Activated T-cell treated with anti-CD3 and anti-CD28 coated beads for 4 hours (primary cell): ENCODE results near the gene VCX2.
"Not testable (repeated sequence)": the region's sequence is repeated elsewhere in the genome, so short reads cannot be mapped to it uniquely, and the experiment has no call there.

ENCODE experiments used
- DNase-seq: peaks from one replicate; pipeline ENCODE4 v3.0.0-alpha.2; 2020

The VCX2 gene

GRCh38 chrX:8171169-8171568, at the start of gene VCX2:
Gene VCX2, minus strand, starts transcription at chrX:8171267. Its CDS starts 624 bp downstream, at chrX:8170643.
- DNase-seq, result not testable (repeated sequence)

- DNase-seq, result no peak
Observed at GRCh38 chrX:8204943-8205342, 33.9 kb upstream of the VCX2 start.

- no peak for DNase-seq
Observed at GRCh38 chrX:8204169-8204935, 33.3 kb upstream of the VCX2 start.

GRCh38 chrX:8201896-8202331, 30.8 kb upstream of the VCX2 start:
- no peak for DNase-seq

- DNase-seq, result no peak
Observed at GRCh38 chrX:8196776-8197175, 25.7 kb upstream of the VCX2 start.

GRCh38 chrX:8194216-8194615, 23.1 kb upstream of the VCX2 start:
- no peak for DNase-seq

GRCh38 chrX:8192276-8192675, 21.2 kb upstream of the VCX2 start:
- no peak for DNase-seq

- DNase-seq, result no peak
Observed at GRCh38 chrX:8191022-8191421, 20.0 kb upstream of the VCX2 start.

- no peak for DNase-seq
Observed at GRCh38 chrX:8190341-8190830, 19.3 kb upstream of the VCX2 start.

- no peak for DNase-seq
Observed at GRCh38 chrX:8189096-8189830, 18.2 kb upstream of the VCX2 start.

GRCh38 chrX:8183346-8183745, 12.3 kb upstream of the VCX2 start:
- no peak for DNase-seq

GRCh38 chrX:8179656-8180055, 8.6 kb upstream of the VCX2 start:
- DNase-seq, result no peak

GRCh38 chrX:8154011-8154410, 17.1 kb downstream of the VCX2 start:
- DNase-seq, result not testable (repeated sequence)

- no peak for DNase-seq
Observed at GRCh38 chrX:8147226-8147625, 23.8 kb downstream of the VCX2 start.

- DNase-seq, result no peak
Observed at GRCh38 chrX:8144925-8145324, 26.1 kb downstream of the VCX2 start.

GRCh38 chrX:8141896-8142295, 29.2 kb downstream of the VCX2 start:
- DNase-seq, result no peak

- no peak for DNase-seq
Observed at GRCh38 chrX:8140986-8141744, 29.9 kb downstream of the VCX2 start.

GRCh38 chrX:8139716-8140115, 31.4 kb downstream of the VCX2 start:
- no peak for DNase-seq

- no peak for DNase-seq
Observed at GRCh38 chrX:8138252-8138651, 32.8 kb downstream of the VCX2 start.

- no peak for DNase-seq
Observed at GRCh38 chrX:8126648-8127047, 44.4 kb downstream of the VCX2 start.

GRCh38 chrX:8126092-8126491, 45.0 kb downstream of the VCX2 start:
- no peak for DNase-seq

GRCh38 chrX:8125566-8125965, 45.5 kb downstream of the VCX2 start:
- DNase-seq, result no peak

- DNase-seq, result no peak
Observed at GRCh38 chrX:8122538-8122937, 48.5 kb downstream of the VCX2 start.
